ENCODE data around the gene TOR4A.

DNA sequence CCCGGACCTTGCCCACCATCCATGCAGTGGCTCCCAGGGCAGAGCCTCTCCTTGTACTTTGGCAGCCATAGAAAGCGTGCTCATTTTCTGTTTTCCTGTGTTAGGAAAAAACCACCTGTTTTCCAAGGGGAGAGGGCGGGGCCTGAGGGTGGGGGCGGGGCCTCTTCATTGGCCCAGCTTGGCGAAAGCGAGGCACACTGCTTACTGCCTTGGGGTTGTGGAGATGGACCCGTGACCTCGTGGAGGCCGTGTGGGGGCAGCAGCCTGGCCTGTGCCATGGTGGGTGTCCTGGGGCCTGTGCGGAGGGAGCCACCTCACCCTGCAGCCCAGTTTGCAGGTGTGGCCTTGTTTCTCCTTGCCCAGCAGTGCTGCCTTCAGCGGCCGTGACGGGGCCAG lies 4.4 kb upstream of the TOR4A start:
- TF ChIP-seq, protein P1, sequence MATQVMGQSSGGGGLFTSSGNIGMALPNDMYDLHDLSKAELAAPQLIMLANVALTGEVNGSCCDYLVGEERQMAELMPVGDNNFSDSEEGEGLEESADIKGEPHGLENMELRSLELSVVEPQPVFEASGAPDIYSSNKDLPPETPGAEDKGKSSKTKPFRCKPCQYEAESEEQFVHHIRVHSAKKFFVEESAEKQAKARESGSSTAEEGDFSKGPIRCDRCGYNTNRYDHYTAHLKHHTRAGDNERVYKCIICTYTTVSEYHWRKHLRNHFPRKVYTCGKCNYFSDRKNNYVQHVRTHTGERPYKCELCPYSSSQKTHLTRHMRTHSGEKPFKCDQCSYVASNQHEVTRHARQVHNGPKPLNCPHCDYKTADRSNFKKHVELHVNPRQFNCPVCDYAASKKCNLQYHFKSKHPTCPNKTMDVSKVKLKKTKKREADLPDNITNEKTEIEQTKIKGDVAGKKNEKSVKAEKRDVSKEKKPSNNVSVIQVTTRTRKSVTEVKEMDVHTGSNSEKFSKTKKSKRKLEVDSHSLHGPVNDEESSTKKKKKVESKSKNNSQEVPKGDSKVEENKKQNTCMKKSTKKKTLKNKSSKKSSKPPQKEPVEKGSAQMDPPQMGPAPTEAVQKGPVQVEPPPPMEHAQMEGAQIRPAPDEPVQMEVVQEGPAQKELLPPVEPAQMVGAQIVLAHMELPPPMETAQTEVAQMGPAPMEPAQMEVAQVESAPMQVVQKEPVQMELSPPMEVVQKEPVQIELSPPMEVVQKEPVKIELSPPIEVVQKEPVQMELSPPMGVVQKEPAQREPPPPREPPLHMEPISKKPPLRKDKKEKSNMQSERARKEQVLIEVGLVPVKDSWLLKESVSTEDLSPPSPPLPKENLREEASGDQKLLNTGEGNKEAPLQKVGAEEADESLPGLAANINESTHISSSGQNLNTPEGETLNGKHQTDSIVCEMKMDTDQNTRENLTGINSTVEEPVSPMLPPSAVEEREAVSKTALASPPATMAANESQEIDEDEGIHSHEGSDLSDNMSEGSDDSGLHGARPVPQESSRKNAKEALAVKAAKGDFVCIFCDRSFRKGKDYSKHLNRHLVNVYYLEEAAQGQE (IDR thresholded peaks at IDR 0.05; ENCODE audit: low read depth, low read length): no peak
- TF ChIP-seq, protein P2, sequence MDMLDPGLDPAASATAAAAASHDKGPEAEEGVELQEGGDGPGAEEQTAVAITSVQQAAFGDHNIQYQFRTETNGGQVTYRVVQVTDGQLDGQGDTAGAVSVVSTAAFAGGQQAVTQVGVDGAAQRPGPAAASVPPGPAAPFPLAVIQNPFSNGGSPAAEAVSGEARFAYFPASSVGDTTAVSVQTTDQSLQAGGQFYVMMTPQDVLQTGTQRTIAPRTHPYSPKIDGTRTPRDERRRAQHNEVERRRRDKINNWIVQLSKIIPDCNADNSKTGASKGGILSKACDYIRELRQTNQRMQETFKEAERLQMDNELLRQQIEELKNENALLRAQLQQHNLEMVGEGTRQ (IDR thresholded peaks at IDR 0.05; ENCODE audit: borderline replicate concordance, low read depth, low read length): no peak
- no peak for TF ChIP-seq YY1 (IDR thresholded peaks at IDR 0.05; ENCODE audit: low read depth, low read length)
- TF ChIP-seq, protein P3, sequence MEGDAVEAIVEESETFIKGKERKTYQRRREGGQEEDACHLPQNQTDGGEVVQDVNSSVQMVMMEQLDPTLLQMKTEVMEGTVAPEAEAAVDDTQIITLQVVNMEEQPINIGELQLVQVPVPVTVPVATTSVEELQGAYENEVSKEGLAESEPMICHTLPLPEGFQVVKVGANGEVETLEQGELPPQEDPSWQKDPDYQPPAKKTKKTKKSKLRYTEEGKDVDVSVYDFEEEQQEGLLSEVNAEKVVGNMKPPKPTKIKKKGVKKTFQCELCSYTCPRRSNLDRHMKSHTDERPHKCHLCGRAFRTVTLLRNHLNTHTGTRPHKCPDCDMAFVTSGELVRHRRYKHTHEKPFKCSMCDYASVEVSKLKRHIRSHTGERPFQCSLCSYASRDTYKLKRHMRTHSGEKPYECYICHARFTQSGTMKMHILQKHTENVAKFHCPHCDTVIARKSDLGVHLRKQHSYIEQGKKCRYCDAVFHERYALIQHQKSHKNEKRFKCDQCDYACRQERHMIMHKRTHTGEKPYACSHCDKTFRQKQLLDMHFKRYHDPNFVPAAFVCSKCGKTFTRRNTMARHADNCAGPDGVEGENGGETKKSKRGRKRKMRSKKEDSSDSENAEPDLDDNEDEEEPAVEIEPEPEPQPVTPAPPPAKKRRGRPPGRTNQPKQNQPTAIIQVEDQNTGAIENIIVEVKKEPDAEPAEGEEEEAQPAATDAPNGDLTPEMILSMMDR (IDR thresholded peaks at IDR 0.05 in 2 of 3, conservative IDR thresholded peaks at IDR 0.05 in 1 of 3; ENCODE audit: control insufficient read depth in 2 of 3, extremely low read depth in 1 of 3, insufficient read depth in 1 of 3, low read depth in 3 of 3, low read length in 3 of 3): no peak
- no peak for TF ChIP-seq SRF (IDR thresholded peaks at IDR 0.05; ENCODE audit: low read depth in 2 of 2, low read length in 2 of 2)
- TF ChIP-seq EZH2 (IDR thresholded peaks at IDR 0.05; ENCODE audit: borderline replicate concordance, control insufficient read depth, low read depth, low read length): no peak
- no peak for TF ChIP-seq POU2F2 (IDR thresholded peaks at IDR 0.05; ENCODE audit: borderline replicate concordance, low read depth, low read length)

Data from GM12878 (cell line).